ENCODE results near the gene GDPD3. TPM values are rescaled to one million over a fixed set of nuclear protein-coding genes. Genes with fewer than 3 reads are reported as not detected.
A peak's percentile ranks its signal among the peaks of the same experiment; 100 is the strongest.

GDPD3 gene
- total and polyA plus RNA-seq, 4 experiments from 2014 or later: 0.25 to 37.2 (median 31.5) TPM; not detected in 1

DNA sequence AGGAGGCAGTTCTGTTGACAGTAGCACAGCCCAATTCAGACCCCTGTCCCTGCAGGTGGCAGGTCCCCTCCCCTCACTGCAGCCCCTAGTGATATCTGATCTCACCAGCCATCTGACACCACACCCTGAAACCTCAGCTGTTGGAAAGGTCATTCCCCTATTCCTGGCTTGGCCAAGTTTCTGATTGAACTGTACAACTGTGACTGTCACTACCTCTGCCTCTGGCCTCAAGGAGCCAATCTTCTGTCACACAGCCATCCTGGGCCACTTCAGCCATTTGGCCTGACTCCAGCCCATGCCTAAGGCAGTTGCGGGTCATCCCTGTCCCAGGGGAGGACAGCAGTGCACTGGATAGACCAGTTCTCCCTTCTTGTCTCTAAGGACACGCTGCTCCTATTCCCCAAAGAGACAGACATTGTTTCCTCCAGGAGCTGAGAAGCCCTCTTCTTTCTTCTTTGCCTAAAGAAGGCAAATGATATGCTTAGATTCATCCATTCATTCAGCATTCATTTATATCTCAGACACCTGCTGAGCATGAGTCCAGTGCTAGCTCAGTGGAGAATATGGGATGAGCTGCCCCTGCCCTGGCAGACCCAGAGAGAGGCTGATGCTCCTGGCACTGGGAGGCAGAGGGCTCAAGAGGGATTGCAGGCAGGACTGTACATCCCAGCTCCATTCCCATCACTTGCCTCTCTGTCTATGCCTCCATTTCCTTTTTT, 52.3 kb downstream of the GDPD3 start:
- Histone ChIP-seq H3K4me1 (ENCODE audit: insufficient read depth, low read length) (peaks cover 8% of the 10 kb centered on the region), H3K27ac (ENCODE audit: low read depth, low read length) (no peak overlapping the region), H3K27me3 (ENCODE audit: insufficient read depth, low read length) (no peaks in the 10 kb centered on the region), H3K36me3 (ENCODE audit: insufficient read depth, low read length) (no peaks in the 10 kb centered on the region), H3K9me3 (ENCODE audit: control insufficient read depth in 1 of 2, low read length in 2 of 2) (no peaks in the 10 kb centered on the region), H3K4me3 (ENCODE audit: low read length in 2 of 2) (no peak overlapping the region)
- no peak for DNase-seq
- peak overlapping the region in 1 of 8 donors; percentile 39 for H3K4me3 Mint-ChIP-seq
- intact Hi-C loops (cut with micrococcal nuclease): no loop called here
- peaks cover 0 to 13% of the 10 kb centered on the region in 2 donors for H3K36me3 Mint-ChIP-seq
- H3K4me1 Mint-ChIP-seq: peaks cover 3 to 25% (median 8%) of the 10 kb centered on the region in 4 donors
- H3K9me3 Mint-ChIP-seq: peaks cover 0 to 2% (median 0%) of the 10 kb centered on the region in 8 donors
- peak overlapping the region in 2 of 7 donors; percentile 35 to 59 for H3K27ac Mint-ChIP-seq
- no peaks in the 10 kb centered on the region for H3K27me3 Mint-ChIP-seq
- ChIA-PET POLR2A (ENCODE audit: partially characterized antibody) (interaction anchor here (1.6 kb wide), 1 partner anchor 32 kb away, joined by 7 read pairs; no protein-coding TSS in a partner anchor), CTCF (ENCODE audit: partially characterized antibody) (interaction anchor here (0.9 kb wide), 1 partner anchor 18 kb away, joined by 3 read pairs; no protein-coding TSS in a partner anchor)

DNA sequence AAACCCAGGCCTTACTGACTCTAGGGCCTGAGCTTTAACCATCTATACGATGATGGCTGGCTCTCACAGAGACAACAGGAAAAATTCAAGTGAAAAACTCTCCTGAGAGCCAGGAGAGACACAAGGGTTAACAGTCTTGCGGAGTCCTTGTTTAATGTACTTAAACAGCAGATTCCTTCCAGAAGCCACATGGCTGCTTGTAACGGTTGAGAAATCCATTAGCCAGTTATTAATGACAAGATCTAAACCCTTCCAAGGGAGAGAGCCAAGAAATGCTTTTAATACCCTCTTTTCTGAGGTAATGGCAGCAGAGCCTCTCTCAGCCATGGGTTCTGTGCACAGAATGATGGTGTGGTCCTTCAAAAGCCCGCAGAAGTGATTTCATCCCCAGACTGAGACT, 53.0 kb downstream of the GDPD3 start:
- ChIA-PET CTCF (ENCODE audit: partially characterized antibody) (no interaction called here), POLR2A (ENCODE audit: partially characterized antibody) (no interaction called here)
- H3K4me1 Mint-ChIP-seq: peaks cover 4 to 24% (median 8%) of the 10 kb centered on the region in 4 donors
- Histone ChIP-seq H3K27ac (ENCODE audit: low read depth, low read length) (no peak overlapping the region), H3K4me3 (ENCODE audit: low read length in 2 of 2) (no peak overlapping the region), H3K9me3 (ENCODE audit: control insufficient read depth in 1 of 2, low read length in 2 of 2) (no peaks in the 10 kb centered on the region), H3K36me3 (ENCODE audit: insufficient read depth, low read length) (no peaks in the 10 kb centered on the region), H3K4me1 (ENCODE audit: insufficient read depth, low read length) (peaks cover 13% of the 10 kb centered on the region), H3K27me3 (ENCODE audit: insufficient read depth, low read length) (no peaks in the 10 kb centered on the region)
- no peaks in the 10 kb centered on the region for H3K27me3 Mint-ChIP-seq
- H3K36me3 Mint-ChIP-seq: peaks cover 0 to 8% of the 10 kb centered on the region in 2 donors
- peaks cover 0 to 2% (median 0%) of the 10 kb centered on the region in 8 donors for H3K9me3 Mint-ChIP-seq
- H3K27ac Mint-ChIP-seq: peak overlapping the region in 1 of 7 donors; percentile 59
- peak overlapping the region in 1 of 8 donors; percentile 39 for H3K4me3 Mint-ChIP-seq
- intact Hi-C loops (cut with micrococcal nuclease): no loop called here
- DNase-seq: no peak

DNA sequence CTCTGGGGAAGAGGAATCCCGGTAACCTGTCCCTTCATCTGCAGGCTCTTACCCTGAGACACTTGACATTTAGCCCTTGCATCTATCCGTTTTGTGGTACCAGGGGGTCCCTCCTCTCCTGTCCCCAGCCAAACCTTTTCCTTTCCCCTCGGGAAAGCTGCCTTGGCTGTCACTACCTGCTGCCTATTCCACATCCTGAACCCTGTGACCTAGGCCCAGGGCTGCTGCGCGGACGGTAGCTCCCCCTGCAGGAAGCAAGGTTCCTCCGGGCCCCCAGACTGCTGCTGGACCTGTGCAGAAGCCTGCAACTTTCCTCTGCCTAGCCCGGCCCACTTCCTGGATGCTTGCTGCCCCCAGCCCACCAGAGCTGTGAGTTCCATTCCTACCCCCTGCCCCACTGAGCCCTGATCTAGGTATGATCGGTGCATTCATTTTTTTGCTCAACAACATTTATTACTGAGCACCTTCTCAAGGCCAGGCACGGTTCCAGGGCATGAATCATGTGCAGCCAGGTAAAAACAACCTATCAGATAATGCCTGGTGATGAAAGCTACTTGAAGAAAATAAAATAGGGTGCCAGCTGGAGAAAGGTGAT, 58.3 kb downstream of the GDPD3 start:
- Mint-ChIP-seq H3K36me3 (peaks cover 0 to 1% of the 10 kb centered on the region in 2 donors), H3K4me3 (peak overlapping the region in 7 of 8 donors; percentile 51 to 77 (median 70)), H3K27ac (peak overlapping the region in 6 of 7 donors; percentile 38 to 83 (median 64)), H3K9me3 (peaks cover 0 to 2% (median 0%) of the 10 kb centered on the region in 8 donors), H3K27me3 (no peaks in the 10 kb centered on the region), H3K4me1 (peaks cover 10 to 31% (median 23%) of the 10 kb centered on the region in 4 donors)
- Histone ChIP-seq H3K36me3 (ENCODE audit: insufficient read depth, low read length) (no peaks in the 10 kb centered on the region), H3K4me3 (ENCODE audit: low read length in 2 of 2) (no peak overlapping the region), H3K9me3 (ENCODE audit: control insufficient read depth in 1 of 2, low read length in 2 of 2) (no peaks in the 10 kb centered on the region), H3K27me3 (ENCODE audit: insufficient read depth, low read length) (no peaks in the 10 kb centered on the region), H3K4me1 (ENCODE audit: insufficient read depth, low read length) (peaks cover 21% of the 10 kb centered on the region), H3K27ac (ENCODE audit: low read depth, low read length) (no peak overlapping the region)
- intact Hi-C loops (cut with micrococcal nuclease): no loop called here
- ChIA-PET POLR2A (ENCODE audit: partially characterized antibody) (interaction anchor here (1.0 to 5.0 kb wide), 7 partner anchors 10 to 131 kb away, joined by 3 to 91 read pairs (median 4); partner anchors contain the start of genes ALDOA, CORO1A and TBX6), CTCF (ENCODE audit: partially characterized antibody) (interaction anchor here (0.8 to 4.1 kb wide), 17 partner anchors 8 to 377 kb away, joined by 3 to 26 read pairs (median 4); partner anchors contain the start of genes ALDOA, PPP4C, QPRT and TBX6)
- peak; percentile 36 to 51 (median 44) for DNase-seq

Other genes with a start within 250 kb of the GDPD3 start
- under 1 TPM in 1 of 2 experiments, not detected in 1; 0.70 TPM for gene SEZ6L2, start 214.0 kb downstream of the GDPD3 start, total RNA-seq
- gene SEZ6L2, start 214.0 kb downstream of the GDPD3 start, polyA plus RNA-seq: not detected
- gene ASPHD1, start 213.0 kb downstream of the GDPD3 start, total RNA-seq: not detected
- not detected for gene ASPHD1, start 213.0 kb downstream of the GDPD3 start, polyA plus RNA-seq
- gene KCTD13, start 187.3 kb downstream of the GDPD3 start, total RNA-seq: 10 to 100 TPM; 85.7 to 87.3 TPM
- 10 to 100 TPM in 1 of 2 donors, 1 to 10 TPM in 1; 6.0 to 16.3 TPM for gene KCTD13, start 187.3 kb downstream of the GDPD3 start, polyA plus RNA-seq
- 100 to 1,000 TPM in 1 of 2 experiments, 10 to 100 TPM in 1; 80.8 to 103 TPM for gene TMEM219, start 151.5 kb downstream of the GDPD3 start, total RNA-seq
- gene TMEM219, start 151.5 kb downstream of the GDPD3 start, polyA plus RNA-seq: 100 to 1,000 TPM; 209 to 250 TPM
- 10 to 100 TPM; 53.8 to 56.0 TPM for gene TAOK2, start 139.7 kb downstream of the GDPD3 start, total RNA-seq
- gene TAOK2, start 139.7 kb downstream of the GDPD3 start, polyA plus RNA-seq: 1 to 10 TPM; 1.7 to 8.2 TPM
- gene HIRIP3, start 117.9 kb downstream of the GDPD3 start, total RNA-seq: 10 to 100 TPM; 19.2 to 19.7 TPM
- gene HIRIP3, start 117.9 kb downstream of the GDPD3 start, polyA plus RNA-seq: 10 to 100 TPM; 21.4 to 26.0 TPM
- gene INO80E, start 117.3 kb downstream of the GDPD3 start, total RNA-seq: 100 to 1,000 TPM; 124 to 126 TPM
- gene INO80E, start 117.3 kb downstream of the GDPD3 start, polyA plus RNA-seq: 1 to 10 TPM; 6.7 to 7.3 TPM
- under 1 TPM in 1 of 2 experiments, not detected in 1; 0.80 TPM for gene DOC2A, start 102.5 kb downstream of the GDPD3 start, total RNA-seq
- gene DOC2A, start 102.5 kb downstream of the GDPD3 start, polyA plus RNA-seq: not detected
- not detected for gene C16orf92, start 90.3 kb downstream of the GDPD3 start, total RNA-seq
- not detected for gene C16orf92, start 90.3 kb downstream of the GDPD3 start, polyA plus RNA-seq
- gene TLCD3B, start 82.3 kb downstream of the GDPD3 start, total RNA-seq: not detected
- not detected for gene TLCD3B, start 82.3 kb downstream of the GDPD3 start, polyA plus RNA-seq
- gene ALDOA, start 47.8 kb downstream of the GDPD3 start, total RNA-seq: 100 to 1,000 TPM; 558 to 563 TPM
- 1,000 to 10,000 TPM; 1,058 to 1,115 TPM for gene ALDOA, start 47.8 kb downstream of the GDPD3 start, polyA plus RNA-seq
- gene PPP4C, start 37.5 kb downstream of the GDPD3 start, total RNA-seq: 10 to 100 TPM; 75.8 to 86.3 TPM
- gene PPP4C, start 37.5 kb downstream of the GDPD3 start, polyA plus RNA-seq: 100 to 1,000 TPM; 167 to 276 TPM
- gene TBX6, start 21.6 kb downstream of the GDPD3 start, total RNA-seq: 1 to 10 TPM; 1.3 to 1.4 TPM
- gene TBX6, start 21.6 kb downstream of the GDPD3 start, polyA plus RNA-seq: under 1 TPM in 1 of 2 donors, not detected in 1; 0.36 TPM
- gene YPEL3, start 17.3 kb downstream of the GDPD3 start, total RNA-seq: 100 to 1,000 TPM; 263 to 266 TPM
- 100 to 1,000 TPM; 172 to 331 TPM for gene YPEL3, start 17.3 kb downstream of the GDPD3 start, polyA plus RNA-seq
- 10 to 100 TPM; 87.4 to 90.4 TPM for gene MAPK3, start 9.7 kb upstream of the GDPD3 start, total RNA-seq
- gene MAPK3, start 9.7 kb upstream of the GDPD3 start, polyA plus RNA-seq: 10 to 100 TPM in 1 of 2 donors, 1 to 10 TPM in 1; 9.9 to 10.6 TPM
- gene CORO1A, start 70.1 kb upstream of the GDPD3 start, total RNA-seq: 100 to 1,000 TPM; 745 to 769 TPM
- gene CORO1A, start 70.1 kb upstream of the GDPD3 start, polyA plus RNA-seq: 1,000 to 10,000 TPM; 1,217 to 1,230 TPM
- gene BOLA2B, start 80.1 kb upstream of the GDPD3 start, total RNA-seq: 10 to 100 TPM; 62.1 to 79.0 TPM
- gene BOLA2B, start 80.1 kb upstream of the GDPD3 start, polyA plus RNA-seq: 100 to 1,000 TPM; 144 to 169 TPM
- gene SLX1A, start 80.3 kb upstream of the GDPD3 start, total RNA-seq: 10 to 100 TPM; 57.5 to 65.6 TPM
- 10 to 100 TPM; 44.5 to 60.7 TPM for gene SLX1A, start 80.3 kb upstream of the GDPD3 start, polyA plus RNA-seq
- 10 to 100 TPM; 42.5 to 46.2 TPM for gene SULT1A3, start 85.7 kb upstream of the GDPD3 start, total RNA-seq
- 1 to 10 TPM; 1.2 to 3.9 TPM for gene SULT1A3, start 85.7 kb upstream of the GDPD3 start, polyA plus RNA-seq
- 10 to 100 TPM; 20.0 to 27.8 TPM for gene NPIPB13, start 134.9 kb upstream of the GDPD3 start, total RNA-seq
- 1 to 10 TPM in 1 of 2 donors, under 1 TPM in 1; 0.19 to 2.9 TPM for gene NPIPB13, start 134.9 kb upstream of the GDPD3 start, polyA plus RNA-seq
- gene CD2BP2, start 241.8 kb upstream of the GDPD3 start, total RNA-seq: 10 to 100 TPM; 72.9 to 79.4 TPM
- gene CD2BP2, start 241.8 kb upstream of the GDPD3 start, polyA plus RNA-seq: 10 to 100 TPM; 23.7 to 24.4 TPM